ENCODE measurements around the gene TNFRSF6B.
"Not testable (repeated sequence)": the region's sequence is repeated elsewhere in the genome, so short reads cannot be mapped to it uniquely, and the experiment has no call there.

Gene TNFRSF6B

DNA sequence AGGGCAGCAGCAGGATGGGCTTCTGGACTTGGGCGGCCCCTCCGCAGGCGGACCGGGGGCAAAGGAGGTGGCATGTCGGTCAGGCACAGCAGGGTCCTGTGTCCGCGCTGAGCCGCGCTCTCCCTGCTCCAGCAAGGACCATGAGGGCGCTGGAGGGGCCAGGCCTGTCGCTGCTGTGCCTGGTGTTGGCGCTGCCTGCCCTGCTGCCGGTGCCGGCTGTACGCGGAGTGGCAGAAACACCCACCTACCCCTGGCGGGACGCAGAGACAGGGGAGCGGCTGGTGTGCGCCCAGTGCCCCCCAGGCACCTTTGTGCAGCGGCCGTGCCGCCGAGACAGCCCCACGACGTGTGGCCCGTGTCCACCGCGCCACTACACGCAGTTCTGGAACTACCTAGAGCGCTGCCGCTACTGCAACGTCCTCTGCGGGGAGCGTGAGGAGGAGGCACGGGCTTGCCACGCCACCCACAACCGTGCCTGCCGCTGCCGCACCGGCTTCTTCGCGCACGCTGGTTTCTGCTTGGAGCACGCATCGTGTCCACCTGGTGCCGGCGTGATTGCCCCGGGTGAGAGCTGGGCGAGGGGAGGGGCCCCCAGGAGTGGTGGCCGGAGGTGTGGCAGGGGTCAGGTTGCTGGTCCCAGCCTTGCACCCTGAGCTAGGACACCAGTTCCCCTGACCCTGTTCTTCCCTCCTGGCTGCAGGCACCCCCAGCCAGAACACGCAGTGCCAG is at the start of gene TNFRSF6B:
Gene TNFRSF6B, plus strand, starts transcription at position 25 of the 729 bp plus-strand sequence. Its CDS starts 116 bp downstream, at position 141.
- peak; percentile 79 for DNase-seq

DNA sequence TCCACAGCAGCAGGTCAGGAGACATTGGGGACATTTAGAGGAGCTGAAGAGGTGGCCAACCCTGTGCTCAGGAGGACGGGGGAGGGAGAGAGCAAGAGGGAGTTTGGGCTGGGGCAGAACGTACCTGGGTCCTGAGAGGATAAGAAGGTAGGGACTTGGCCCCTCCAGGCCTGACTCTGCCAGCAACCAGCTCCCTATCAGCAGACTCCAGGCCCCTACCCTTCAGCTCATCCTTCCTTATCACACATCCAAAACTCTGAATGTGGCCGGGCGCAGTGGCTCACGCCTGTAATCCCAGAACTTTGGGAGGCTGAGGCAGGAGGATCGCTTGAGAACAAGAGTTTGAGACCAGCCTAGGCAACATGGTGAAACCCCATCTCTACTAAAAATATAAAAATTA is 48.3 kb upstream of the TNFRSF6B start:
- DNase-seq = no peak

- no peak for DNase-seq
Measured at GRCh38 chr20:63648895-63649589, 47.4 kb upstream of the TNFRSF6B start.

DNA sequence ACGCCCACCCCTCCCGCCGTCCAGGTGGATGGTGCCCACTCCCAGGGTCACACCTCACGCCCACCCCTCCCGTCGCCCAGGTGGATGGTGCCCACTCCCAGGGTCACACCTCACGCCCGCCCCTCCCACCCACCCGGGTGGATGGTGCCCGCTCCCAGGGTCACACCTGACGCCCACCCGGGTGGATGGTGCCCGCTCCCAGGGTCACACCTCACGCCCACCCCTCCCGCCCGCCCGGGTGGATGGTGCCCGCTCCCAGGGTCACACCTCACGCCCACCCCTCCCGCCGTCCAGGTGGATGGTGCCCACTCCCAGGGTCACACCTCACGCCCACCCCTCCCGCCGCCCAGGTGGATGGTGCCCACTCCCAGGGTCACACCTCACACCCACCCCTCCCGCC is 46.0 kb upstream of the TNFRSF6B start:
- DNase-seq = not testable (repeated sequence)

DNA sequence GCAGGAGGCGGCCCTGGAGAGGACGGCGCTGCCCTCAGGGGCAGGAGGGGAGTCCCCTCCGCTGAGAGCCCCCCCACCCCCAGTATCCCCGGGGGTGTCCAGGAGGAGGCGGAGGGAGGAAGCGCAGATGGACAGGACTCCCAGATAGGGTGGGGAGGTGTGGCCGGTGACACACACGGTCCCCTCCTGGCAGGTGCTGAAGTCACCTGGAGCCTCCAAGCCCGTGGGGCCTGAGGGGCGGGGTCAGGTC is 44.6 kb upstream of the TNFRSF6B start:
- DNase-seq = no peak

DNA sequence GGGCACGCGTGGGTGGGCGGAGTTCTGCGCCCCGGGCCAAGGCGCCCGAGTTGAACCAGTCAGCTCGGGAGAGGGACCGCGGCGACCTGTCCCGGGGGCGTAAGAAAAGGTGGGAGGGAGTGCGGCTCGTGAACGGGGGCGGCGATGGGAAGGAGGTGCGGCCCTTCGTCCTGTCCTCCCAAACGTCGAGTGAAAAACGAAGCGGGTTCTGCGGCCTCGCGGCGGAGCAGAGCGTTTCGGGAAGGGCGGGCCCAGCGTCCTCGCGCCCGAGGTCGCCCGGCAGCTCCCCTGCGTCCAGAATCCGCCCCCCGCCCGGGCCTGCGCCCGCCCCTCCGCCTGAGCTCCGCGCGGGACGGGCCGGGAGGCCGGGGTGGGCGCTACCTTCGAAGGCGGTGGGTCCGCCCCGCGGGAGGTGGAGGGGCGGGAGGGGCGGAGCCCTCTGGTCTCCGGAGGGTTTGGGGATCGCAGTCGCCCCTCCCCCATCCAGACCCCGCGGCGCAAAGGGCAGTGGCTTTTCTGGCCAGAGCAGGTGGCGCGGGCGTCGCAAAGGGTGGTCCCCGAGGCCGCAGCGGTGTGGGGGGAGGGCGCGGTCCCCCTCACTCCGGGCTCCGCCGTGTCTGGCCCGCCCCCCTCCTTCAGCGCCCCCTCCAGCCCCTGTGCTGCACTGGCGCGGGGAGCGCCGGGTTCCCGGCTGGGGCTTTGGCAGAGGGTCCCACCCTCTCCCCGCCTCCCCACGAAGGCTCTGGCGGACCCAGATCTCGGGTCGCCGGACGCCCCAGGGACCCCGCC is 44.1 kb upstream of the TNFRSF6B start:
- DNase-seq = no peak

- DNase-seq = peak; percentile 98
Measured at GRCh38 chr20:63653041-63653973, 43.1 kb upstream of the TNFRSF6B start, which contains the start of gene STMN3. STMN3 (minus strand) TSS chr20:63653424; CDS start chr20:63653345, 79 bp downstream.

DNA sequence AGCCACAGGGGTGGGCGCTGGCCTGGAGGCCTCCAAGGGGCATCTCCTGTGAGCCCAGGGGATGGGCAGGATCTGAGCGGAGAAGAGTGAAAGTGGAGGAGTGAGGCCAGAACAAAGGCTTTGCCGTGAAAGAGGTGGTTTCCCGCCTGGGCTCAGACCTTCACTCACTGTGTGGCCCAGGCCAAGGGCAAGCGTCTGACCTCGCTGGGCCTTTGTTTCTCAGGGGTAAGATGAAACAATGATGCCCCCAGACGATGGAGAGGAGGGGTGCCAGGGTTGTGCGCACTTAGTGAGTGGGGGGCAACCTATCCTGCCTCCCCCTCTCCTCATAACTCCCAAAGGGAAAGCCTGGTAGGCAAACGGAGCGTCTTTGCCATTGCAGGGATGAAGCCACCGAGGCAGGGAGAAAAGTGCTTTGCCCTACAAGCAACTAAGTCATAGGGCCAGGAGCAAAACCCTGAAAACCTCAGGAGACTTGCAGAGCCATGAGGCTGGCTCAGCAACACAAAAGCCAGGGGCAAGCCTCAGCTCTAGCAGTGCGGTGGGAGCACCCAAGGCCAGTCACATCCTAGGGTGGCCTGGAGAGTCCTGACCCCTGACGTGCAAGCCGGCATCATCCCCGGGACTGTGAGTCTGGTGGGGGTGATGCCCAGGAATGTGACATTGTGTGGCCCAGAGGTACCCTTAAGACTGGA is 42.3 kb upstream of the TNFRSF6B start:
- no peak for DNase-seq

GRCh38 chr20:63655249-63655648 is 41.2 kb upstream of the TNFRSF6B start:
- DNase-seq = no peak

DNA sequence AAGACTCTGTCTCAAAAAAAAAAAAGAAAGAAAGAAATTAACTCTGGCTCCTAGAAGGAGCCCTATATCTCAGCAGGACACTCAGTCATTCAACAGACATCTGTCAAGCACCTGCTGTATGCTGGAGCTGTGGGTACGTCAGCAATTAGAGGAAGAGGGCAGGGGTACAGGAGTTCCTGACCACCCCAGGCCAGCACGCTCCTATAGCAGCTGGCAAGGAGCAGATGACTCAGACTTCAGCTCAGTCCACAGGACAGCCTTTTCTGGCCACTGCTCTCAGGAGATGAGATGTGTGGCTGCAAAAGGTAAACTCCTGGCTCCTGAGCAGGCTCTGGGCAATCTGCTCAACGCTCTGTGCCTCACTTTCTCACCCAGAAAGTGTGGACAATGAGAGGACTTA is 40.0 kb upstream of the TNFRSF6B start:
- no peak for DNase-seq

GRCh38 chr20:63657260-63657936 is 39.1 kb upstream of the TNFRSF6B start:
- DNase-seq = no peak

DNA sequence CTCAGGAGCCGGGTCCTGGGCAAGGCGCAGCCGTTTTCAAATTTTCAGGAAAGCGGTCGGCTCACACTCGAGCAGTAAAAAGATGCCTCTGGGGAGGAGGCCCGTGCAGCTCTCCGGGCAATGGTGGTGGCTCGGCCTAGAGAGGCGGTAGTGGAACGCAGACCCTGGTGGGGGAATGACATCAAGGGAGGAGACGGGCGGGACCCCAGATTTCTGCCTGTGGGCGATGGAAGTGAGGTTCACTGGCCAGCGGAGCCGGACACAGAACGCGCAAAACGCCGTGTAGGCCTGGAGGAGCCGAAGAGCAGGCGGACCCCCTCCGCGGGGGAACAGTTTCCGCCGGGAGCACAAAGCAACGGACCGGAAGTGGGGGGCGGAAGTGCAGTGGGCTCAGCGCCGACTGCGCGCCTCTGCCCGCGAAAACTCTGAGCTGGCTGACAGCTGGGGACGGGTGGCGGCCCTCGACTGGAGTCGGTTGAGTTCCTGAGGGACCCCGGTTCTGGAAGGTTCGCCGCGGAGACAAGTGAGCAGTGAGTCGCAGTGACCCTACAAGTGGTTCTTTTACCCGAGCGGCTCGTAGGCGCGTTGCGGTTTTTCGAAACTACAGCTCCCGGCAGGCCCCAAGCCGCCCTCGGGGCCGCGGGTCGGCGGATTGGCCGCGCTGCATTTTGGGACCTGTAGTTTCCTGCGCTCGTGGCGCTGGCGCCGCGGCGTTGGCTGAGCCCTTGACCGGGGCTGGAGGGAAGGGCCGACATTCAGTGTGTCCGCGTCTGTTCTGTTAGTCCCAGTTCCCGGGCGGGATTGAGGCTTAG is 38.3 kb upstream of the TNFRSF6B start, which contains the start of gene RTEL1:
Gene RTEL1, plus strand, starts transcription at position 376 of the 812 bp plus-strand sequence. CDS start 1,091 bp downstream, outside the sequence.
- peak; percentile 96 for DNase-seq

DNA sequence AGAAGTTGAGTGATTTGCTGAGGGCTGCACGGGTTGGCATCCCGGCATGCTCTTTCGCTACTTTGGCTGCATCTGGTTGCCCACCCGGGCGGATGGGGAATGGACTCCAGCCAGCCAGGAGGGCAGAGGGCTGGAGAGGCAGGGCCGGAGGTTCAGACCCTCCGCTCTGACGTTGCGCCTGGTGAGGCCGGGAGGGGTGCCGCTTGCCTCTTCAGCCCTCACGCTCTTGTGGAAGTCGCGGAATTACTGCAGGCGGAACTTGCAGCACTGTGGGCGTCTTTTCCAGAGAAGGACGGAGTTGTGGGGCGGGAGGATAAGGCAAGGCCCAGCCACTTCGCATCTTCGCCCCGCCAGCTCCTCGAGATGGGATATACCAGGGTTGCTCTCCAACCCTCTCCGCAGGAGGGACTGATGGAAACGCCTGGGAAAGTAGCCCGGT is 37.7 kb upstream of the TNFRSF6B start:
- DNase-seq = no peak

DNA sequence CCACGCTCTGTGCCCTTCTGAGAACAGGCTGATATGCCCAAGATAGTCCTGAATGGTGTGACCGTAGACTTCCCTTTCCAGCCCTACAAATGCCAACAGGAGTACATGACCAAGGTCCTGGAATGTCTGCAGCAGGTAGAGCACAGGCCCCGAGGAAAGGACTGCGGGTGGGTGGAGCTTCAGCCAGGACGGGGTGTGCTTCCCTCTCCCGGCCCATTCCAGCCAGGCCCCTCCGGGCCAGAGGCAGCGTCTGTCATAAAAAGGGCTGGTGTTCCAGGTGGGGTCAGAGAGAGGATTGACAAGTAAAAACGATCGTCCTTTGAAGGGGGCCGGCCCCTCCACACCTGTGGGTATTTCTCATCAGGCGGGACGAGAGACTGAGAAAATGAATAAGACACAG is 37.1 kb upstream of the TNFRSF6B start:
- DNase-seq = peak; percentile 73

DNA sequence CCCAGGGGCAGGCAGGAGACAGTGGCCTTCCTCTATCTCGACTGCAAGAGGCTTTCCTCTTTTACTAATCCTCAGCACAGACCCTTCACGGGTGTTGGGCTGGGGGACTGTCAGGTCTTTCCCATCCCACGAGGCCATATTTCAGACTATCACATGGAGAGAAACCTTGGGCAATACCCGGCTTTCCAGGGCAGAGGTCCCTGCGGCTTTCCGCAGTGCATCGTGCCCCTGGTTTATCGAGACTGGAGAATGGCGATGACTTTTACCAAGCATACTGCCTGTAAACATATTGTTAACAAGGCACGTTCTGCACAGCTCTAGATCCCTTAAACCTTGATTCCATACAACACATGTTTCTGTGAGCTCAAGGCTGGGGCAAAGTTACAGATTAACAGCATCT is 36.3 kb upstream of the TNFRSF6B start:
- DNase-seq = not testable (repeated sequence)

- DNase-seq = no peak
Measured at GRCh38 chr20:63660622-63661021, 35.8 kb upstream of the TNFRSF6B start.

GRCh38 chr20:63661108-63661507 is 35.3 kb upstream of the TNFRSF6B start:
- DNase-seq = no peak

DNA sequence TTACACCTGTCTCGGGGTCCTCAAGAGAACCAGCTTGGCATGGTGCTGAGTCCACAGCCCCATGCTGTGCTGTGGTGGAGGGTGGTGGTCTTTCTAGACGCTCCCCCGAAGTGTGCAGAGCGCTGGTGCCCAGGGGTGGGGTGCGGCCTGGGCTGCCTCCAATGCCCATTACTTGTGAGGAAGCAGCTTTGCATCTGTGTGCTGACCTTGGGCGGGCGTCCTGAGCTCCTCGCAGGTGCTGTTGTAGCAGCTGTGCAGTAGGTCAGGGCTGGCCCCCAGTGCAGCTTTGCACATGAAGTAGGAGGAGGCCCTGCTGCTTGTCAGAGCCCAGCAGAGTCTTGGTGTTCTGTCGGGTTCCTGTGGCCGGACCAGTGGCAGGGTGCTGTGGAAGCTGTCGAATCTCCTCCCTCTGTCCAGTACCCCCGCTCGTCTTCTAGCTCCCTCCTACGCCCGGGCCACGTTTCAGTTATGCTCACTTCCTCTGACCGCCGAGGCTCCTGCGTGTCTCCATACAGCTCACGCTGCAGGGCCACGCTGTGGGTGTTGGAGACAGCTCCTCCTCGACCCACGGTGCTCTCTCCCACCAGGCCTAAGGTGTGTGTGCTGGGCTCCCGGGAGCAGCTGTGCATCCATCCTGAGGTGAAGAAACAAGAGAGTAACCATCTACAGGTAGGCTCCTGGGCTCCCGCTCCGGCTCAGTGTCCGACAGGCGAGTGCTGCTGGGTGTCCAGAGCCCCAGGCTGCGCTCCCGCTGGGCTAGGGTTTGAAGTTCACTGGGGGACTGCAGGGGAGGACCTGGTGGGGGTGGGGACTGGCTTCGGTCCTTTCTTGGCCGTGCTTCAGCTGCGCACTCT is 34.3 kb upstream of the TNFRSF6B start:
- DNase-seq = no peak

DNA sequence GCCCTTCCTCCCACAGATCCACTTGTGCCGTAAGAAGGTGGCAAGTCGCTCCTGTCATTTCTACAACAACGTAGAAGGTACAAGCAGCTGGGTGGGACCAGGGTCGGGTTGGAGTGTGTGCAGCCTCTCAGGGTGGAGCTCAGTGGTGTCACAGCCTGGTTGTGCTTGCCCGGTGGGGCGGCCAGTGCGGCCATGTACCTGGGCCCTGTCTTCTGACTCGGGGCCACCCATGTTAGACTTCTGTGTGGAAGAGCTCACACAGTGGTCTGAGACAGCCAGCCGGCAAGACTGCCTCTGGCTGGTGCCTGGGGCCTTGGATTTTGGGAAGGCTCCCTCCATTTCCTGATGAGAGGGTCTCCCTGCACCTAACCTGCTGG is 33.7 kb upstream of the TNFRSF6B start:
- DNase-seq = no peak

Data from islet precursor cell (in vitro differentiated cells).